HT-29 (cell line): Measurements from ENCODE around the gene JAG1. TPM values are rescaled to one million over a fixed set of nuclear protein-coding genes. Genes with fewer than 3 reads are reported as not detected.

Source experiments
- small RNA-seq: library from RNA; depleted of rRNA; stranded (forward); fragments of <200 nt; gene quantifications from one replicate; pipeline ENCODE3, GENCODE V24; 2014
- total RNA-seq: library from RNA; depleted of rRNA; stranded (reverse); fragments of >200 nt; shearing (Covaris generic); gene quantifications from 2 replicates; pipeline ENCODE4 v1.2.3, GENCODE V29; 2014; rRNA removed

Gene JAG1
- total RNA-seq, 1 experiment from 2014 or later, result 15.5 TPM

Small RNA genes within 50 kb of the gene (small RNA-seq; reads per million reads assigned to genes)
- gene MIR6870, result not detected

Other genes with a start within 250 kb of the JAG1 start
- gene MKKS, start 239.8 kb downstream of the JAG1 start, total RNA-seq, result 4.2 and 5.5 TPM in 2 replicates
- 1.4 TPM in 2 replicates for gene SLX4IP, start 238.7 kb downstream of the JAG1 start, total RNA-seq